Erythroblast (primary cell): Measurements from ENCODE around the gene RIPK1.

Experiments used
- DNase-seq, 2 experiments: peaks; one replicate each; lab custom pipeline; 2025; lab: John Stamatoyannopoulos, UW
- GATA1 ChIP-seq: IDR thresholded peaks from 2 replicates; pipeline ENCODE4 v1.6.1; 2011; ENCODE audit warnings: low read depth, mild to moderate bottlenecking, control low read depth, low read length, moderate library complexity
- POLR2A ChIP-seq: IDR thresholded peaks from 2 replicates; pipeline ENCODE4 v1.6.1; 2011; ENCODE audit warnings: mild to moderate bottlenecking, low read length

Gene RIPK1

GRCh38 chr6:3164388-3164787 is 96.1 kb downstream of the RIPK1 start:
- TF ChIP-seq GATA1 (no peak), POLR2A (no peak)
- DNase-seq = peak in 1 of 2 experiments; percentile 17
